Occipital lobe (tissue), 2 donors: Measurements from ENCODE around the gene DLG2. TPM values are rescaled to one million over a fixed set of nuclear protein-coding genes. Genes with fewer than 3 reads are reported as not detected.
"Not testable (repeated sequence)": the region's sequence is repeated elsewhere in the genome, so short reads cannot be mapped to it uniquely, and the experiment has no call there.

Source experiments
- DNase-seq: peaks from one replicate; lab custom pipeline; 2025; lab: John Stamatoyannopoulos, UW
- total RNA-seq: library from RNA; depleted of rRNA; stranded (reverse); fragments of >200 nt; gene quantifications from one replicate; pipeline ENCODE4 v1.2.3, GENCODE V29; 2014

Gene DLG2
- total RNA-seq, 1 donor from 2014 or later = 353 TPM

DNA sequence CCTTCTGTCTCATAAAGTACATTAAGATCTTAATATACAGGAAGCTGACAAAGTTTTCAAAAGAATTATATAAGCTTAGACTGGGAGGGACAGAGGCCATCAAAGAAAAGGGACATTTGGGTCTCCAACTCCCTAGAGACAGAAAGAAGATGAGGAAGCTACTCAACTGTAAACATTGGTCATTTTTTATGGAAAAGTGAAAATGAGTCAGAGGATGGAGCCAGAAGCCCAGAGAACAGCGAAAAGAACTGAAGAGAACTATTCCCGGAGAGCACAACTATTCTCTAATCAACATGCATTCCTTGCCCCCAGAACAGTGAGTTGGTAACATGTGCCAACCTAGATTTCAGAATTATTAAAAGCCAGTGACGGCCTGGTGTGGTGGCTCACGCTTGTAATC, 779.3 kb downstream of the DLG2 start:
- DNase-seq = no peak

DNA sequence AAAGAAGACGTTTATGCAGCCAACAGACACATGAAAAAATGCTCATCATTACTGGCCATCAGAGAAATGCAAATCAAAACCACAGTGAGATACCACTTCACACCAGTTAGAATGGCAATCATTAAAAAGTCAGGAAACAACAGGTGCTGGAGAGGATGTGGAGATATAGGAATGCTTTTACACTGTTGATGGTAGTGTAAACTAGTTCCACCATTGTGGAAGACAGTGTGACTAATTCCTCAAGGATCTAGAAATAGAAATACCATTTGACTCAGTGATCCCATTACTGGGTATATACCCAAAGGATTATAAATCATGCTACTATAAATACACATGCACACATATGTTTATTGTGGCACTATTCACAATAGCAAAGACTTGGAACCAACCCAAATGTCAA, 786.9 kb downstream of the DLG2 start:
- not testable (repeated sequence) for DNase-seq

DNA sequence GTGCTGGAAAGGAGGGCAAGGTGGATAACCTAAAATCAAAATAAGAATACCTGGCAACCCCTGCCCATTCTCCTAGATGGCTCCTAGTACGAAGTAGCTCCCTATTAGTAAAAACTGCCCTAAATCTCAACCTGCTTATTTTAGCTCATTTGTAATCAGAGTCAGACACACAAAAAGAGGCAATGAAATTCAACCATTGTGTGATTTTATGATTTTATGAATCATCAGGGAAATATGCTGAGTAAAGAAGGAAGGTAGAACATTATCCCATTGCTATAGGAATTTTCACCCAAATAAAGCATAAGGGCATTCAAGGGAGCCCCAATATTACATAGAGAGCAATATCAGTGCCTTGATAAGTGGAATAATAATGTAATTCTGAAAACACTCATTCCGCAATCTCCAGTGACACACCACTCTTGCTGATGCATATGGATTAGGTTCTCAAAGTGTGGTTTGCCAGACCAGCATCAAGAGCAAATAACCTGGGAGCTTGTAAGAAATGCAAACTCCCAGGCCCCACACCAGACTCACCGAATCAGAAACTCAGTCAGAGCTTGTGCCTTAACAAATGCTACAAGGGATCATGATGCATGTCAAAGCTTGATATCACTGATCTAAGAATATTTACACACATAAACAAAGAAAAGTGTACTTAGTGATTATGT, 789.6 kb downstream of the DLG2 start:
- no peak for DNase-seq

DNA sequence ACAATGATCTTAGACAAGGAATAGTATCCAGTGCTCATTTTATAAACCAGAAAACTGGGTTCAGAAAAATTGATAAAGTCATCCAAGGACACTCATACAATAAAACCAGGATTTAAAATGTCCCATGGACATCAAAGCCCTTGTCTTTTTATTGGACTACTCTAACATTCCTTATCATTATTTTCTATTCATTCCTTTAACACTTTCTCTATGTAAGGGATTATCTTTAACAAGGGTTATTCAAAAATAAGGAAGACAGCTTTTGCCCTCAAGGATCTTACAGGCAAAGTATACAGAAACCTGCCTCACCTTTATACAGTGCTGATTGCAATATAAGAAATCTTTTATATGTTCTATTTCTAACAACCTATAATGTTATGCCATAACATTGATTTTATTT, 790.8 kb downstream of the DLG2 start:
- DNase-seq = no peak

DNA sequence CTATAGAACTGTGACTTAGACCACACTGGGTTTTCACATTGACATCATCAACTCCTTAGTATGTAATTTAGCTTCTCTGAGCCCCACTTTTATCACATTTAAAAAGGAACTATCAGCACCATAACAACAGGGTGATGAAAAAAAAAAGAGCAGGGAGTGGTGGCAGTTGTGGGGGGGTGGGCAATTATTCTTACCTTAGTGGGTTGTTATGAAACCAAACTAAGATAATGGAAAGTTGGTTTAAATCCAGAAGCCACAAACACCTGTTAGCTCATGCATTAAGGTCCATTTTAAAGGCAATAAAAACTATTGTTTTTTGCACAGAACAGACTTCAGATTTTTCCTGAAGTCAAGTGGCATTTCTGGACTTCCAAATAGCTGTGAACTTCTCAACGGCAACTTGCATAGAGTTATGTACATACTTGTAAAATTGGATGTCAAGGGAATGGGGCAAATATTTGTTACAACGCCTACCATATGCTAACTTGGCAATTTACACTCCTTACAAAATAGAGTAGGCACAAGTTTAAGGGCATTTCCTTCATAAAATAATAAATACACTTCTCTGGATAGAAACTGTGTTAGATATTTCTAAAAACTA, 793.6 kb downstream of the DLG2 start:
- DNase-seq = no peak

DNA sequence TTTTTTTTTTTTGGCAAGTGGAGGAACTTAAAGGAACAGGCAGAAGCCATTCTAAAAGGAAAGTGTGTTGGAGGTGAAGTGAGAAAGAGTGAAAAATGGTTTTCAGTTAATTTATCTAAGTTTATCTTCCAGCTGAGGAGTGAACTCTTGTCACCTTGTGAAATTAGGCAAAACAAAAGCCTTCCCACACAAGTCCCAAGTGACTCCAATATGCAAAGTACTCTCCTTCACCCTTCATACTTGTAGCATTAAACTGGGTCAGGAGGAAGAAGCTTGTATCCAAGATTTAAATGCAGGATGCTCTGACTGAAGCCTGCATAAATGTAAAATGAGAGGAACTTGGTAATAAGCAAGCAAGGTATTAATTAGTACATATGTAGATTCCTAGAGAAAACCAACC, 796.8 kb downstream of the DLG2 start:
- DNase-seq = no peak

DNA sequence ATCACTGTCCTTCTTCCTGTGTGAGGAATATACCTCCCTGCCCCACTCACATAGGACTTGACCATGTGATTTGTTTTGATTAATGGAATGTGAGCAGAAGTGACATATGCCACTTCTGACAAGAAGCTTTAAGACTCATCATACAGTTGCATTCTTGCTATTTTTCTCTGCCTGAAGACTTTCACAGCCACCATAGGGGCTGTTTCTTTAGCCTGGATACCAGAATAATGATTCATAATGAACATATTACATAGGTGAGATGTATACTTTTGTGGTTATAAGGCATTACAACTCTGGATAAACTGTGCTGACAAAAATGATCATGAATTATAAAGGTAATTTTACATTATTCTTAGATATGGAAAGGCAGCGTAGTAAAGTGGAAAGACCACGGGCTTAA, 798.0 kb downstream of the DLG2 start:
- no peak for DNase-seq

DNA sequence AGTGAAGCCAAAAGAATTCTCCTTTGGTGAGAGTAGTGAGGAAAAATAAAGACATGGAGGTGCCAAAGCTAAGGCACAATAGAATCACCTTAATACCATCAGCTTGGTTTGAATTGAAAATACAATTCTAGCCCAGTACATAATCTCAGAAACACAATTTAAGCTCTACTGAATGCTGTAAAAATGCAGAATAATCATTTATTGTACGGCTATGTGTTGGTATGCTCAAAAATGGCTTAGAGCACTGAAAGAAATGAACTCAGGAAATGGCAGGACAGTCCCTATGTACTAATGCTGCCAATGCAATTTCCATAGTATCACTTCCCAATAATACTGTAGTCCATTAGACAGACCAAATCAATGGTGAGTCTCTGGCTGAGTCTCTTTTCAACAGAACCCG, 798.5 kb downstream of the DLG2 start:
- no peak for DNase-seq

DNA sequence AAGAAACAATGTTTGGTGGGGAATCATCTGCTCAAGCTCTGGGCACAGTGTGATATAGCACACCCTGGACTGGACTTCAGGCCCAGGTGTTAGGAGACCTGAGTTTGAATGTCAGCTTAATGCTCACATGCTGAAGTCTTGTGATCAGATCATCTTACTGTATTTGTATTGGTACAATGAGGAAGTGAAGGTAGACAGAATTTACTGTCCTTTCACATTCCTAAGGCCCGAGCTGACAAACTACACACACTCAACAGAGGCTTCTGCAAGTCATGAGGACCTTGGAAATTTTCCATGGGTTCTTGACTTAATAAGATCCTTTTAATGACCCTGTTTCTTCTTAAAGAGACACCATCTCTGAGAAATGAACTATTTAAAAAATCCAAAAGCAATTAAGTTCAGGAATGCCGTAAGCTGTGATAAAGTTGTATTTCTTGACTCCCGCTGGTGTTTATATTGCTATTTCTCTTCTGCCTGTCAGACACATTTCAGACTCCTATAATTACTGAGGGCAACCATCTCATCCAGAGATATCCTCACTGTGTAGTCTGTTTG, 802.0 kb downstream of the DLG2 start:
- no peak for DNase-seq

DNA sequence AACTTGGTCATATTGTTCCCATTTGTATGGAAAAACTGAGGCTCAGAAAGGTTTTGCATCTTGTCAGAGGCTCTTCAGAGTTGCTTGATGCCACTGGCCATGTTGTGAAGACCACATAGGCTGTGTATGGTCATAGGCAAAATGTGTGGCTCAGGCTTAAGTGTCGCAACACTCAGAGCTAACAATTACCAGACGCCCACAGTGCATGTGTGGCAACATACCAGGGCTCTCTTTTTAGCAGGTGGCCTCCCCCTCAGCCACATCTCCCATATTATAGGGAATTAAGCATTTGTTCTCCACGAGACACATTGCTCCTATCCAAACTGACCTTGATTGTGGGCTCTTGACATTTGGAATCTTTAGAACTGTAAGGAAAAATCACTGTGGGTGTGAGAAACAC, 802.5 kb downstream of the DLG2 start:
- DNase-seq = no peak

DNA sequence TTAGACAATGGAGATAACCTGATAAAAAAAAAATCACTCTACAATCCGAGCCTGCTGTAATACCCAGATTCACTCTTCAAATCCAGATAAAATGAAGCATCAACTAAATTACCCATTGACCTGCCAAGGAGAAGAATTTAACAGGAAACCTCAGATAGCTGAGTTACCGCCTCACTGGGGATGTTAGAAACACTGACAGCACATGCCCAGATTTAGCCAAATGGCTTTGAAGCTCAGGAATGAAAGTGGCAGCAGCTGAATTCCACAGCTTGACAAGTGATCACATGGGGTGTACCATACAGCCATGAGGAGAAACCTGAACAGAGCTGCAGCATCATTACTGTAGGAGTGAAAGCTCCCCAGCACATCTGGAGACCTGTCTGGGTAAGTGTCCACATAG, 807.6 kb downstream of the DLG2 start:
- DNase-seq = no peak

DNA sequence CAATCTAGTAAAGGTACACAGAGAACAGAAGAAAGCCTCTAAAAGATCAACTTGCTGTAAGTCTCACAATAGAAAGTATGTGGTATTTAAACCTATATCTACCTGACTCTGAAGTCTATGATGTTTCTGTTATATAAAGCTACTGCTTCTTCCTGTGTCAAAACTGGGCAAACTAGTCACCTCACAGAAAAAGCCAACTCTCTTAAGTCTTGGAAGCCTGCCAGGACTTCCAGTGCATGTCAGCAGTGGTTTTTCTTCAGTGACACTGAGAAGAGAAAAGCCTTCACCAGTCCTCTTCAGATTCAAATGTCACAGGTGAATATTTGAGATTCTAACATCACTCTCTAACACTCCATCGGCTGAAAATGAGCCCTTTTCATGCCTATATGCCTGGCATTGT, 808.0 kb downstream of the DLG2 start:
- DNase-seq = no peak

DNA sequence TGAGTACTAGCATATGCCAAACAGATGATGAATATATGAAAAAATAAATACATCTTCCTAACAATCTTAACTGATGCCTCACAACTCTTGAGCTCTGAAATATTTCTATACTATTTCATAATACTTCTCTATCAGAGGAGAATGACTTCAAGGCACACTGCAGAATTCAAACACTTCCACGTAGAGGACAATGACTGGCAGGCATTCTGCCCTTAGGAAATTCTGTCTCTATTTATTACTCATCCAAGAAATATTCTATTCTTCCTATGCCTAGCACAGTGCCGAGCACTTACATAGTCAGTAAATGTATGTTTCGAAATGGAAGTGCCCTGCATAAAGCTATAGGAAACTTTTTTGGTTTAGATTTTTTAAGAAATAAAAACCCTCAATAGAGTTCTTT, 809.1 kb downstream of the DLG2 start:
- no peak for DNase-seq

DNA sequence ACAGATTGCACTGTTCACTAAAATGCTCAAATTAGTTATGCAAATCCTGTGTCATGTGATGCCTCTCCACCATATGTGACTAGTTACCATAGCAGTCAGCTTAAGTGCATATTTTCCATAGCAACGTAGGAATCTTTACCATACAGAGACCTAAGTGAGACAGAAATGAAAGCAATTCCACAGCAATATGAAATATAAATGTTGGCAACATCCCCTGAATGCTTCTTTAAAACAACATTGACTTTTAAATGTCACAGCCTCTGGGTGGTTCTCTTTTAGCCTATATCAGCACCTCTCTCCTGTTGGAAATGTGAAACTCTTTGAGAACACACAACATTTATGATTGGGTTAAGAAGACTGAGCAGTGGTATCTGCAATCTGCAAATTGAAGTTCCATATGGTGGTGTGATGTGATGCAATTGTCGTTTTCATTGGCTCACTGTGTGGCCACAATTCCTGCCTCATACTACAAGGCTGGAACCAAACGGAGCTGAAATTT, 814.6 kb downstream of the DLG2 start:
- no peak for DNase-seq

DNA sequence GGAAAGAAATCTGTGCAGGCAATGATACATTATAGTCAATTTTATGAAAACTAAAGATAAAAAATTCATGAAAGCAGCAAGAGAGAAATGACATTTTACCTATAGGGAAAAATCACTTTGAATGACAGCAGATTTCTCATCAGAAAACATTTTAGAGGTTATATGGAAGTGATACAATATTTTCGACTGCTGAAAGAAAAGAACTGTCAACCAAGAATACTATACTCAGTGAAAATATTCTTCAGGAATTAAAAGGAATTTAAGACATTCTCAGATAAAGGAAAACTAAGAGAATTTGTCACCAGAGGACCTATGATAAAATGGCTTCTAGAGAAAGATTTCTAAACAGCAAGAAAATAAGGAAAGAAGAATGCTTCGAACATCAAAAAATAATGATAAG, 820.8 kb downstream of the DLG2 start:
- DNase-seq = no peak

DNA sequence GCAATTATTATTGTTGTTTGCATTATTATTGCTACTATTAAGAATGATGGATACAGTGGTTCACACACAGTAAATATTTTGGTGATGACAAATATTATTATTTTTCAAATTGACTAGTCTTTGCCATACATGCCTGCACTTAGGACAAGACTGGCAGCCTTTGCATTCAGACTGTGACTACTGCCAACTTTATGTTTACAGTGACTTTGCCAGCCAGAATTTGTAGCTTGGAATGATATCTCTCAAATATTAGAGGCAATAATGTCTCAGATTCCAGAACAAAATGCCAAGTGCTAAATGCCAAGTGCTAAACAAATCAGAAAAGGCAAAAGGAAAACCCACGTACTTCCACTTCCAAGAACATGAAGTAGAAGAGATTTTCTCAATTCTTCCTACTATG, 823.1 kb downstream of the DLG2 start:
- no peak for DNase-seq

DNA sequence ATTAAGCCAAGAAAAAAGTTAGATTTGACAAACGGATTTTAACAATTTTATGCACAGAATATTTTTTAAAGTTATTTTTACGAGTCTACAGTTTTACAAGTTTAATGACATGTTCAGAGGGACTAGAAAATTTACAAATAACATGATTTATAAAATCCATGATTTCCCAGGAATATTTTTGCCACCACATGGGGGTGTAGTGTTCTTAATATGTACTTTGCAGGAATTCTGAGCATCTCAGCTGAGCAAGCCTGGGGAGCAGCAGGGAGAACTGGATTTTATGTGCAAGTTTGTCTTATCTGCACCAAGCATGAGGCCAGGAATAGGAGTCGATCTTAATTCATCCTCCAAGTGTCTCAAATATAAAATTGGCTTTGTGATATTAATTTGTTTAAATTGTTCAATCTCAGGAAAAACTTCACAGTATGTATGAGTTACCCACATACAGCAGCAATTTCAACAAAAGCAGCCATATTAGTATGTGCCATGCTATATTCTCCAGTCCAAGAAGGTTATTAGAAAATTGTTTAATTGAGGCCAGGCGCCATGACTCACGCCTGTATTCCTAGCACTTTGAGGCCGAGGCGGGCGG, 826.3 kb downstream of the DLG2 start:
- DNase-seq = no peak

DNA sequence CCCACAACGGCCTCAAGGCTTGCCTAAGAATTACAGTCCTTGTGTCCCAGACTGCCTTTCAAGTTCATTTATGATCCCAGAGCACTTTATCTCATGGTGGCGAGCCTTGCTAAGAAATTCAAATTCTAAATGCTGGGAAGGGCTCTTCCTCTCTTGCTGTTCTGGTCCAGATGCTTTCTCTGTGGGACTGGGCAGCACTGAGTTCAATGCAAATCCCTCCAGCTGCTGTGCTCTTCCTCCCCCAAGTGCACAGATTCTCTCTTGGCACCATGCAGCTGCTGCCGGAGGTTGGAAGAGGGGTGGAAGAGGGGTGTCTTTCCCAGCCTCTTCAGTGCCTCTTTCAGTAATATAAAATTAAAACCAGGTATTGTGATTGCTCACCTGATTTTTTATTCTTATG, 828.0 kb downstream of the DLG2 start:
- no peak for DNase-seq

DNA sequence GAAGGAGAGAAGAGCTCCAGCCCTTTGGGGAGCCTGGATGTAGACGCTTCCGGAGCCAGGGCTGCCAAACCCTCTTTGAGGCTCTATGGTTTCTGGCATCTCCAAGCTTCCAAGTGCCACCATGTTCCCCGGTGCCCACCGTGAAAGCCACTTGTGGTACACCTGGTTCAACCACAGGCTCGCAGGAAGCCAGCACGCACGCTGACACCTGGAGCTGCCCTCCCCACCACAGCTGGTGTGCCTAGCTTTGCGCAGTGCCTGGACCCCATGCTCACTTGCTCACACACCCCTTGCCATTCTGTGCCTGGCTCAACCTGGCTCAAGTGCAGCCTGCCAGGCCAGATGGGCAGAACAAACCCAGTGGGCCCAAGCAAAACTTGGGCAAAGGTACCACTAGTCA, 831.4 kb downstream of the DLG2 start:
- no peak for DNase-seq

DNA sequence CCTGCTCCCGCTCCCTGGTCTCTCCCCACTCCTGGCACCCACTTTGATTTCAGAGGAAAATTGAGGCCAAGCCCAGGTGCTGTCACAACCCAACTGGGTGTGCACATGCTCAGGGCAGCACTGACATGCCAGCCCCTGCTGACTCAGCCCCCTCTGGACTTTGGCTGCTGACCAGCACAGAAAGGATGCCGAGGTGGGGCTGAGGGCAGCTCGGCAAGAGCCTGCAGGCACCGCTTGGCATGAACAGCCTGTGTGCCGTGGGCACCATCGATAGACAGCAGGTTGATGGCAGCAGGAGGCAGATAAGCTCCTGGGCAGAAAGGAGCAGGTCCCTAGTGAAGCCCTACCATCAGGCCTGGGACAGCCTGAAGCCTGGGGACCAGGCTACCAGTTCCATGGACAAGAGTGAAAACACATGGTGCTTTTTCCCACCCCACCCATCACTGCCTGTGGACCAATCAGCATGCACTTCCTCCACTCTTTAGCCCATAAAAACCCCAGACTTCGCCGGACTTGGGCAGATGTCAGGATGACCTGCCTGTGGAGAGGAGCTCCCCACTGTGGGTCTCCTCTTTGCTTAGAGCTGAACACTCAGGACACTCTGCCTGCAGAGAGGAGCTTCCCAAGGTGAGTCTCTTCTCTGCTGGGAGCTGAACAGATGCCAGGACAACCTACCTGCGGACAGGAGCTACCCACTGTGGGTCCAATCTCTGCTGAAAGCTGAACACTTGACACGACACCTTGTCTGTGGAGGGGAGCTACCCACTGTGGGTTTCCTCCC, 832.3 kb downstream of the DLG2 start:
- DNase-seq = no peak

DNA sequence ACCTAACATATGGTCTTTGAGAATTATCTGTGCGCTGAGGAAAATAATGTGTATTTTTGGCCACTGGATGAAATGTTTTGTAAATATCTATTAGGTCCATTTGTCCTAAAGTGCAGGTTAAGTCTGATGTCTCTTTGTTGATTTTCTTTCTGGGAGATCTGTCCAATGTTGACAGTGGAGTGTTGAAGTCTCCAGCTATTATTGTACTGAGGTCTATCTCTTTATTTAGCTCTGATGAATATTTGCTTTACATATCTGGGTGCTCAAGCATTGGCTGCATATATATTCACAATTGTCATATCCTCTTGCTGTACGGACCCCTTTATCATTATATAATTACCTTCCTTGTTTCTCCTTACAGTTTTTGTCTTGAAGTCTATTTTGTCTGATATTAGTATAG, 833.8 kb downstream of the DLG2 start:
- DNase-seq = no peak

DNA sequence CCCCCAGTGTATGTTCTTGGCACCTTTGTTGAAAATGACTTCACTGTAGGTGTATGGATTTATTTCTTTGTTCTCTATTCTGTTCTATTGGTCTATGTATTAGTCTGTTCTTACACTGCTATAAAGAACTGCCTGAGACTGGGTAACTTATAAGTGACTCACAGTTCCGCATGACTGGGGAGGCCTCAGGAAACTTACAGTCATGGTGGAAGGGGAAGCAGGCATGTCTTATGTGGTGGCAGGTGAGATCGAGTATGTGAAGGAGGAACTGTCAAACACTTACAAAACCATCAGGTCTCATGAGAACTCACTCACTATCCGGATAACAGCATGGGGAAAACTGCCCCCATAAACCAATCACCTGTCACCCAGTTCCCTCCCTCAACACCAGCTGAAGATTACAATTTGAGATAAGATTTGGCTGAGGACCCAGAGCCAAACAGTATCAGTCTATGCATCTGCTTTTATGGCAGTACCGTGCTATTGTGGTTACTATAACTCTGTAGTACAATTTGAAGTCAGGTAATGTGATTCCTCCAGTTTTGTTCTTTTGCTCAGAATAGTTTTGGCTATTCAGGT, 836.2 kb downstream of the DLG2 start:
- no peak for DNase-seq
